DOHH2 (cell line): ENCODE measurements around the gene RAB42.

Source experiments
- H3F3A ChIP-seq: fragments of 200-600 bp; sonication (generic), shearing (Covaris generic); 2 replicates; pipeline ENCODE4 v1.6.0; 2016; ENCODE audit warnings: antibody characterized with exemption, mild to moderate bottlenecking; ENCODE audit not compliant: control insufficient read depth, insufficient read depth
- H3K27ac ChIP-seq: fragments of 200-600 bp; sonication (generic); 2 replicates; pipeline ENCODE4 v1.5.1; 2014; ENCODE audit warnings: low read depth, mild to moderate bottlenecking, low read length, moderate library complexity
- H3K27me3 ChIP-seq: fragments of 200-600 bp; sonication (generic); 2 replicates; pipeline ENCODE4 v1.6.1; 2014; ENCODE audit warnings: mild to moderate bottlenecking, low read length, mixed read lengths; ENCODE audit not compliant: control insufficient read depth
- H3K36me3 ChIP-seq: fragments of 200-600 bp; sonication (generic); 2 replicates; pipeline ENCODE4 v1.6.1; 2014; ENCODE audit warnings: mild to moderate bottlenecking, low read length, moderate library complexity, mixed read lengths; ENCODE audit not compliant: control insufficient read depth
- H3K4me1 ChIP-seq: fragments of 200-600 bp; sonication (generic); 2 replicates; pipeline ENCODE4 v1.6.1; 2014; ENCODE audit warnings: mild to moderate bottlenecking, low read length, mixed read lengths; ENCODE audit not compliant: control insufficient read depth
- H3K4me2 ChIP-seq: fragments of 200-600 bp; sonication (generic); 2 replicates; pipeline ENCODE4 v1.6.0; 2014; ENCODE audit warnings: mild to moderate bottlenecking, low read length, moderate library complexity
- H3K4me3 ChIP-seq: fragments of 200-600 bp; sonication (generic); 2 replicates; pipeline ENCODE4 v1.5.1; 2014; ENCODE audit warnings: mild to moderate bottlenecking, low read length, mixed read lengths
- H3K79me2 ChIP-seq: fragments of 200-600 bp; sonication (generic); 2 replicates; pipeline ENCODE4 v1.6.1; 2014; ENCODE audit warnings: mild to moderate bottlenecking, low read length, mixed read lengths; ENCODE audit not compliant: control insufficient read depth
- H3K9me2 ChIP-seq: fragments of 200-600 bp; sonication (generic); replicated peaks from 2 replicates; pipeline ENCODE4 v1.6.1; 2014; ENCODE audit warnings: mild to moderate bottlenecking, low read length, mixed read lengths; ENCODE audit not compliant: control insufficient read depth
- H3K9me3 ChIP-seq: fragments of 200-600 bp; sonication (generic); 2 replicates; pipeline ENCODE4 v1.6.1; 2014; ENCODE audit warnings: antibody characterized with exemption, low read length, mixed read lengths; ENCODE audit not compliant: control insufficient read depth, insufficient read depth
- H4K20me1 ChIP-seq: fragments of 200-600 bp; sonication (generic); 2 replicates; pipeline ENCODE4 v1.6.0; 2014; ENCODE audit warnings: low read depth, mild to moderate bottlenecking, antibody characterized with exemption, low read length, moderate library complexity; ENCODE audit not compliant: control insufficient read depth, insufficient read depth
- CTCF ChIP-seq: fragments of 200-600 bp; sonication (generic); IDR thresholded peaks from one replicate; pipeline ENCODE4 v1.5.1; 2014; ENCODE audit warnings: antibody characterized with exemption, mild to moderate bottlenecking, low read depth, low read length; ENCODE audit not compliant: poor library complexity, severe bottlenecking
- EZH2phosphoT487 ChIP-seq: fragments of 200-600 bp; sonication (generic); IDR thresholded peaks from 2 replicates; pipeline ENCODE4 v1.6.1; 2017; ENCODE audit warnings: borderline replicate concordance, mild to moderate bottlenecking, antibody characterized with exemption, low read length, moderate library complexity, mixed read lengths

Gene RAB42

GRCh38 chr1:28601696-28602095, 9.6 kb downstream of the RAB42 start:
- no peaks in the 10 kb centered on the region for H4K20me1 ChIP-seq
- no peak overlapping the region for H3K4me2 ChIP-seq
- H3K27me3 ChIP-seq, result no peaks in the 10 kb centered on the region
- TF ChIP-seq EZH2phosphoT487 (no peak), CTCF (no peak)
- no peak overlapping the region for H3K27ac ChIP-seq
- H3K9me3 ChIP-seq, result no peaks in the 10 kb centered on the region
- H3K4me1 ChIP-seq, result no peaks in the 10 kb centered on the region
- no peaks in the 10 kb centered on the region for H3K79me2 ChIP-seq
- H3F3A ChIP-seq, result no peaks in the 10 kb centered on the region
- H3K4me3 ChIP-seq, result no peak overlapping the region
- H3K36me3 ChIP-seq, result peaks cover 41% of the 10 kb centered on the region
- H3K9me2 ChIP-seq, result no peaks in the 10 kb centered on the region

GRCh38 chr1:28602536-28603439, 10.7 kb downstream of the RAB42 start:
- TF ChIP-seq EZH2phosphoT487, result no peak
- TF ChIP-seq CTCF, result peak; percentile 75
- no peak overlapping the region for H3K4me2 ChIP-seq
- H3K36me3 ChIP-seq, result peaks cover 46% of the 10 kb centered on the region

GRCh38 chr1:28604411-28604810, 12.3 kb downstream of the RAB42 start:
- Histone ChIP-seq H3K27ac (no peak overlapping the region), H3K27me3 (no peaks in the 10 kb centered on the region), H3K4me1 (no peaks in the 10 kb centered on the region), H3K9me3 (no peaks in the 10 kb centered on the region), H3K4me2 (no peak overlapping the region), H3K4me3 (no peak overlapping the region), H3F3A (no peaks in the 10 kb centered on the region), H3K36me3 (peaks cover 46% of the 10 kb centered on the region), H3K79me2 (no peaks in the 10 kb centered on the region), H3K9me2 (no peaks in the 10 kb centered on the region), H4K20me1 (no peaks in the 10 kb centered on the region)
- TF ChIP-seq CTCF, result no peak
- TF ChIP-seq EZH2phosphoT487, result no peak

More at GRCh38 chr1:28602536-28603439, 10.7 kb downstream of the RAB42 start:
- Histone ChIP-seq H4K20me1 (no peaks in the 10 kb centered on the region), H3K4me1 (no peaks in the 10 kb centered on the region), H3K9me2 (no peaks in the 10 kb centered on the region), H3K4me3 (no peak overlapping the region), H3F3A (no peaks in the 10 kb centered on the region), H3K9me3 (no peaks in the 10 kb centered on the region), H3K27ac (no peak overlapping the region), H3K27me3 (no peaks in the 10 kb centered on the region), H3K79me2 (no peaks in the 10 kb centered on the region)
